ENCODE results near the gene HNF1B. TPM values are rescaled to one million over a fixed set of nuclear protein-coding genes. Genes with fewer than 3 reads are reported as not detected.

The HNF1B gene
- polyA plus RNA-seq, 1 of the 3 experiments (the other 2 are of a cell fraction), result not detected

DNA sequence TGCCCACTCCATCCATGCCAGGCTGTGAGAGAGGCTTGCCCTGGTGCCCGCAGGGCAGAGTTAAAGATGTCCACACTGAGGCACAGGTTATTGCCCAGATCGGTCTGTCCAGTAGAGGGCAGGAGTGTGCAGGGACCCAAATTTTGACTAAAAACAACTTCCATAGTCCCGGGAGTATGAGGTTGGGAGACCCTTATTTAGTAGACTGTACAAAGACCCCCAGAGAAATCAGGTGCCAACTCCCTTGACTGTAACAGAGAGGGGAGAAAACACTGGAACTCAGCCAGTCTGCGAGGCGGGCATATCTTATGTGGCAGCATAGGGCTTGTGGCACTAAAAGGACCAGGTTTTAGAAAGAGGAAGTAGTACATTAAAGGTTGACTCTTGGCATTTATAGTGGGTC, 43.4 kb downstream of the HNF1B start:
- no peak overlapping the region for H3K4me2 ChIP-seq
- no peak overlapping the region for H3K27ac ChIP-seq (ENCODE audit: low read depth in 2 of 2, low read length in 1 of 2)
- no peaks in the 10 kb centered on the region for H3K27me3 ChIP-seq (ENCODE audit: insufficient read depth)
- no peaks in the 10 kb centered on the region; a peak in 1 of 4 replicates for H3K4me1 ChIP-seq (ENCODE audit: control insufficient read depth in 1 of 2, insufficient read depth in 2 of 2, low read depth in 1 of 2, low read length in 1 of 2)
- CTCF ChIA-PET, result interaction anchor here (1.0 to 1.4 kb wide), 3 partner anchors 11 to 64 kb away, joined by 3 read pairs; no protein-coding TSS in a partner anchor
- POLR2A ChIA-PET, result no interaction called here
- WGBS (ENCODE audit: low lambda C conversion rate), result 59% methylated on average over 5 of the region's 5 CpGs
- H3F3A ChIP-seq (replicated peaks; ENCODE audit: insufficient read depth), result no peaks in the 10 kb centered on the region
- no peak overlapping the region for H3K4me3 ChIP-seq (ENCODE audit: low read depth in 2 of 2, low read length in 1 of 2)
- peak; percentile 24 for DNase-seq
- H3K36me3 ChIP-seq (replicated peaks in 1 of 2; ENCODE audit: control insufficient read depth in 1 of 2, insufficient read depth in 2 of 2, low read length in 1 of 2), result no peaks in the 10 kb centered on the region
- no peaks in the 10 kb centered on the region for H4K20me1 ChIP-seq (ENCODE audit: insufficient read depth)
- TF ChIP-seq, protein P1, sequence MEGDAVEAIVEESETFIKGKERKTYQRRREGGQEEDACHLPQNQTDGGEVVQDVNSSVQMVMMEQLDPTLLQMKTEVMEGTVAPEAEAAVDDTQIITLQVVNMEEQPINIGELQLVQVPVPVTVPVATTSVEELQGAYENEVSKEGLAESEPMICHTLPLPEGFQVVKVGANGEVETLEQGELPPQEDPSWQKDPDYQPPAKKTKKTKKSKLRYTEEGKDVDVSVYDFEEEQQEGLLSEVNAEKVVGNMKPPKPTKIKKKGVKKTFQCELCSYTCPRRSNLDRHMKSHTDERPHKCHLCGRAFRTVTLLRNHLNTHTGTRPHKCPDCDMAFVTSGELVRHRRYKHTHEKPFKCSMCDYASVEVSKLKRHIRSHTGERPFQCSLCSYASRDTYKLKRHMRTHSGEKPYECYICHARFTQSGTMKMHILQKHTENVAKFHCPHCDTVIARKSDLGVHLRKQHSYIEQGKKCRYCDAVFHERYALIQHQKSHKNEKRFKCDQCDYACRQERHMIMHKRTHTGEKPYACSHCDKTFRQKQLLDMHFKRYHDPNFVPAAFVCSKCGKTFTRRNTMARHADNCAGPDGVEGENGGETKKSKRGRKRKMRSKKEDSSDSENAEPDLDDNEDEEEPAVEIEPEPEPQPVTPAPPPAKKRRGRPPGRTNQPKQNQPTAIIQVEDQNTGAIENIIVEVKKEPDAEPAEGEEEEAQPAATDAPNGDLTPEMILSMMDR (IDR thresholded peaks at IDR 0.05), result peak; percentile 59
- TF ChIP-seq, protein P2, sequence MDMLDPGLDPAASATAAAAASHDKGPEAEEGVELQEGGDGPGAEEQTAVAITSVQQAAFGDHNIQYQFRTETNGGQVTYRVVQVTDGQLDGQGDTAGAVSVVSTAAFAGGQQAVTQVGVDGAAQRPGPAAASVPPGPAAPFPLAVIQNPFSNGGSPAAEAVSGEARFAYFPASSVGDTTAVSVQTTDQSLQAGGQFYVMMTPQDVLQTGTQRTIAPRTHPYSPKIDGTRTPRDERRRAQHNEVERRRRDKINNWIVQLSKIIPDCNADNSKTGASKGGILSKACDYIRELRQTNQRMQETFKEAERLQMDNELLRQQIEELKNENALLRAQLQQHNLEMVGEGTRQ (IDR thresholded peaks at IDR 0.05; ENCODE audit: borderline replicate concordance, low read depth, low read length), result no peak
- H2AFZ ChIP-seq (ENCODE audit: low read depth), result no peak overlapping the region; the same call in 1 of the 2 replicates
- no peaks in the 10 kb centered on the region for H3K9me3 ChIP-seq
- no peaks in the 10 kb centered on the region for H3K9me2 ChIP-seq
- no peaks in the 10 kb centered on the region for H3K79me2 ChIP-seq (ENCODE audit: insufficient read depth)
- H3K9ac ChIP-seq, result no peak overlapping the region

DNA sequence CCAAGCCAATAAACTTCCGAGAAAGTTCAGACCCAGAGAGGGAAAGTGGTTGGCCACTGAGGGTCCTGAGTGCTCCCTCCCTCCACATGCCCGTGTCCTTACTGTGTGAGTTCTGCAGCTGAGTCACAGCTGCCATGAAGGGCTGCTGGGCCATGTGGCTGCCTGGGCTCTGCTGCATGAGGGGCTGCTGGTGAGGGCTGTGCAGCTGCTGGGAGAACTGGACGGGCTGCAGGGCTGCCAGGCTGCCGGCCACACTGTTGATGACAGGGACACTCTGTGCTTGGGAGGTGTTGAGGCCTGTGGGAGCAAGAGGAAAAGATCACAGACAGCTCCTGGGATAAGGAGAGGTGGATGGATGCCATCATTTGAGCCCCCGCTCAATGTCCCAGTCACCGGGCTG, 44.0 kb downstream of the HNF1B start:
- H3K27me3 ChIP-seq (ENCODE audit: insufficient read depth), result no peaks in the 10 kb centered on the region
- no peaks in the 10 kb centered on the region for H3K9me2 ChIP-seq
- H3K36me3 ChIP-seq (replicated peaks in 1 of 2; ENCODE audit: control insufficient read depth in 1 of 2, insufficient read depth in 2 of 2, low read length in 1 of 2), result no peaks in the 10 kb centered on the region
- no peaks in the 10 kb centered on the region for H3F3A ChIP-seq (replicated peaks; ENCODE audit: insufficient read depth)
- no peaks in the 10 kb centered on the region for H3K79me2 ChIP-seq (ENCODE audit: insufficient read depth)
- no peak overlapping the region for H3K27ac ChIP-seq (ENCODE audit: low read depth in 2 of 2, low read length in 1 of 2)
- ChIA-PET CTCF (interaction anchor here (1.0 to 1.4 kb wide), 2 partner anchors 11 to 65 kb away, joined by 3 read pairs; no protein-coding TSS in a partner anchor), POLR2A (no interaction called here)
- no peak for TF ChIP-seq JUND (IDR thresholded peaks at IDR 0.05)
- TF ChIP-seq, protein P3, sequence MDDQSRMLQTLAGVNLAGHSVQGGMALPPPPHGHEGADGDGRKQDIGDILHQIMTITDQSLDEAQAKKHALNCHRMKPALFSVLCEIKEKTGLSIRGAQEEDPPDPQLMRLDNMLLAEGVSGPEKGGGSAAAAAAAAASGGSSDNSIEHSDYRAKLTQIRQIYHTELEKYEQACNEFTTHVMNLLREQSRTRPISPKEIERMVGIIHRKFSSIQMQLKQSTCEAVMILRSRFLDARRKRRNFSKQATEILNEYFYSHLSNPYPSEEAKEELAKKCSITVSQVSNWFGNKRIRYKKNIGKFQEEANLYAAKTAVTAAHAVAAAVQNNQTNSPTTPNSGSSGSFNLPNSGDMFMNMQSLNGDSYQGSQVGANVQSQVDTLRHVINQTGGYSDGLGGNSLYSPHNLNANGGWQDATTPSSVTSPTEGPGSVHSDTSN (IDR thresholded peaks at IDR 0.05), result no peak
- TF ChIP-seq NFIC (IDR thresholded peaks at IDR 0.05; ENCODE audit: borderline replicate concordance), result no peak
- no peak for TF ChIP-seq CHD2 (IDR thresholded peaks at IDR 0.05; ENCODE audit: low read length, partially characterized antibody)
- TF ChIP-seq, protein P4, sequence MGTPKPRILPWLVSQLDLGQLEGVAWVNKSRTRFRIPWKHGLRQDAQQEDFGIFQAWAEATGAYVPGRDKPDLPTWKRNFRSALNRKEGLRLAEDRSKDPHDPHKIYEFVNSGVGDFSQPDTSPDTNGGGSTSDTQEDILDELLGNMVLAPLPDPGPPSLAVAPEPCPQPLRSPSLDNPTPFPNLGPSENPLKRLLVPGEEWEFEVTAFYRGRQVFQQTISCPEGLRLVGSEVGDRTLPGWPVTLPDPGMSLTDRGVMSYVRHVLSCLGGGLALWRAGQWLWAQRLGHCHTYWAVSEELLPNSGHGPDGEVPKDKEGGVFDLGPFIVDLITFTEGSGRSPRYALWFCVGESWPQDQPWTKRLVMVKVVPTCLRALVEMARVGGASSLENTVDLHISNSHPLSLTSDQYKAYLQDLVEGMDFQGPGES (IDR thresholded peaks at IDR 0.05; ENCODE audit: low read depth, low read length), result no peak
- no peak for TF ChIP-seq RCOR1 (IDR thresholded peaks at IDR 0.05; ENCODE audit: low read length)
- TF ChIP-seq POLR2AphosphoS5 (IDR thresholded peaks at IDR 0.05; ENCODE audit: low read depth, low read length), result no peak
- TF ChIP-seq RFX5 (IDR thresholded peaks at IDR 0.05; ENCODE audit: low read length), result no peak
- TF ChIP-seq, protein P5, sequence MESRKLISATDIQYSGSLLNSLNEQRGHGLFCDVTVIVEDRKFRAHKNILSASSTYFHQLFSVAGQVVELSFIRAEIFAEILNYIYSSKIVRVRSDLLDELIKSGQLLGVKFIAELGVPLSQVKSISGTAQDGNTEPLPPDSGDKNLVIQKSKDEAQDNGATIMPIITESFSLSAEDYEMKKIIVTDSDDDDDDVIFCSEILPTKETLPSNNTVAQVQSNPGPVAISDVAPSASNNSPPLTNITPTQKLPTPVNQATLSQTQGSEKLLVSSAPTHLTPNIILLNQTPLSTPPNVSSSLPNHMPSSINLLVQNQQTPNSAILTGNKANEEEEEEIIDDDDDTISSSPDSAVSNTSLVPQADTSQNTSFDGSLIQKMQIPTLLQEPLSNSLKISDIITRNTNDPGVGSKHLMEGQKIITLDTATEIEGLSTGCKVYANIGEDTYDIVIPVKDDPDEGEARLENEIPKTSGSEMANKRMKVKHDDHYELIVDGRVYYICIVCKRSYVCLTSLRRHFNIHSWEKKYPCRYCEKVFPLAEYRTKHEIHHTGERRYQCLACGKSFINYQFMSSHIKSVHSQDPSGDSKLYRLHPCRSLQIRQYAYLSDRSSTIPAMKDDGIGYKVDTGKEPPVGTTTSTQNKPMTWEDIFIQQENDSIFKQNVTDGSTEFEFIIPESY (IDR thresholded peaks at IDR 0.05; ENCODE audit: borderline replicate concordance, low read depth), result no peak
- TF ChIP-seq ELF1 (IDR thresholded peaks at IDR 0.05), result no peak
- TF ChIP-seq FOXM1 (IDR thresholded peaks at IDR 0.05; ENCODE audit: low read depth), result no peak
- TF ChIP-seq RXRA (IDR thresholded peaks at IDR 0.05; ENCODE audit: borderline replicate concordance, low read depth), result no peak
- TF ChIP-seq, protein P6, sequence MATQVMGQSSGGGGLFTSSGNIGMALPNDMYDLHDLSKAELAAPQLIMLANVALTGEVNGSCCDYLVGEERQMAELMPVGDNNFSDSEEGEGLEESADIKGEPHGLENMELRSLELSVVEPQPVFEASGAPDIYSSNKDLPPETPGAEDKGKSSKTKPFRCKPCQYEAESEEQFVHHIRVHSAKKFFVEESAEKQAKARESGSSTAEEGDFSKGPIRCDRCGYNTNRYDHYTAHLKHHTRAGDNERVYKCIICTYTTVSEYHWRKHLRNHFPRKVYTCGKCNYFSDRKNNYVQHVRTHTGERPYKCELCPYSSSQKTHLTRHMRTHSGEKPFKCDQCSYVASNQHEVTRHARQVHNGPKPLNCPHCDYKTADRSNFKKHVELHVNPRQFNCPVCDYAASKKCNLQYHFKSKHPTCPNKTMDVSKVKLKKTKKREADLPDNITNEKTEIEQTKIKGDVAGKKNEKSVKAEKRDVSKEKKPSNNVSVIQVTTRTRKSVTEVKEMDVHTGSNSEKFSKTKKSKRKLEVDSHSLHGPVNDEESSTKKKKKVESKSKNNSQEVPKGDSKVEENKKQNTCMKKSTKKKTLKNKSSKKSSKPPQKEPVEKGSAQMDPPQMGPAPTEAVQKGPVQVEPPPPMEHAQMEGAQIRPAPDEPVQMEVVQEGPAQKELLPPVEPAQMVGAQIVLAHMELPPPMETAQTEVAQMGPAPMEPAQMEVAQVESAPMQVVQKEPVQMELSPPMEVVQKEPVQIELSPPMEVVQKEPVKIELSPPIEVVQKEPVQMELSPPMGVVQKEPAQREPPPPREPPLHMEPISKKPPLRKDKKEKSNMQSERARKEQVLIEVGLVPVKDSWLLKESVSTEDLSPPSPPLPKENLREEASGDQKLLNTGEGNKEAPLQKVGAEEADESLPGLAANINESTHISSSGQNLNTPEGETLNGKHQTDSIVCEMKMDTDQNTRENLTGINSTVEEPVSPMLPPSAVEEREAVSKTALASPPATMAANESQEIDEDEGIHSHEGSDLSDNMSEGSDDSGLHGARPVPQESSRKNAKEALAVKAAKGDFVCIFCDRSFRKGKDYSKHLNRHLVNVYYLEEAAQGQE (IDR thresholded peaks at IDR 0.05; ENCODE audit: low read depth, low read length), result no peak
- TF ChIP-seq FOXJ3 (CRISPR knock-in tag; IDR thresholded peaks at IDR 0.05), result no peak
- TF ChIP-seq TCF12 (IDR thresholded peaks at IDR 0.05), result no peak
- H3K4me2 ChIP-seq, result no peak overlapping the region
- H3K4me3 ChIP-seq (ENCODE audit: low read depth in 2 of 2, low read length in 1 of 2), result no peak overlapping the region
- H4K20me1 ChIP-seq (ENCODE audit: insufficient read depth), result no peaks in the 10 kb centered on the region
- DNase-seq, result no peak
- WGBS (ENCODE audit: low lambda C conversion rate), result 69% methylated on average over 6 of the region's 6 CpGs
- H3K9ac ChIP-seq, result no peak overlapping the region
- H3K9me3 ChIP-seq, result no peaks in the 10 kb centered on the region
- no peak overlapping the region; the same call in 1 of the 2 replicates for H2AFZ ChIP-seq (ENCODE audit: low read depth)
- no peaks in the 10 kb centered on the region; a peak in 1 of 4 replicates for H3K4me1 ChIP-seq (ENCODE audit: control insufficient read depth in 1 of 2, insufficient read depth in 2 of 2, low read depth in 1 of 2, low read length in 1 of 2)

Measured in SK-N-SH (cell line).